IPS DF 6.9 (cell line): ENCODE measurements around the gene ABHD3.

Experiments
- DNase-seq: peaks from one replicate; pipeline ENCODE4 v3.0.0-alpha.2; 2013; ENCODE audit warnings: low read depth, low spot score
- H3K27ac ChIP-seq: one replicate; pipeline ENCODE4 v1.5.1; 2013; ENCODE audit warnings: low read length, control low read depth
- H3K27me3 ChIP-seq: 2 replicates; pipeline ENCODE4 v1.6.1; 2013; ENCODE audit warnings: mild to moderate bottlenecking, low read length; ENCODE audit not compliant: control insufficient read depth, insufficient read depth
- H3K36me3 ChIP-seq: 2 replicates; pipeline ENCODE4 v1.6.1; 2013; ENCODE audit warnings: low read length; ENCODE audit not compliant: control insufficient read depth, insufficient read depth
- H3K4me1 ChIP-seq: 2 replicates; pipeline ENCODE4 v1.6.1; 2013; ENCODE audit warnings: low read length; ENCODE audit not compliant: control insufficient read depth, insufficient read depth
- H3K4me3 ChIP-seq: 2 replicates; pipeline ENCODE4 v1.5.1; 2013; ENCODE audit warnings: mild to moderate bottlenecking, low read length
- H3K9me3 ChIP-seq: 2 replicates; pipeline ENCODE4 v1.6.1; 2013; ENCODE audit warnings: low read length, inconsistent platforms; ENCODE audit not compliant: control insufficient read depth, insufficient read depth
- WGBS: extraction: QIAGEN DNeasy Blood & Tissue Kit; methylation state at CpG from one replicate; pipeline ENCODE4 v1.1.7; 2013; ENCODE audit warnings: mixed read lengths, missing lambda C conversion rate; ENCODE audit not compliant: insufficient read length, insufficient coverage; 5-methylcytosine and 5-hydroxymethylcytosine counted together

The ABHD3 gene

GRCh38 chr18:21704603-21705364 is at the start of gene ABHD3:
Gene ABHD3 (minus strand): TSS chr18:21704774. CDS start chr18:21704665, 109 bp downstream.
- peaks cover 3% of the 10 kb centered on the region; the same call in 1 of the 2 replicates for H3K36me3 ChIP-seq
- H3K27me3 ChIP-seq: no peaks in the 10 kb centered on the region
- WGBS: no CpG with 5 or more reads among the region's 60 CpGs
- peak within 1 kb of the TSS; percentile 58 for H3K4me3 ChIP-seq
- H3K4me1 ChIP-seq: no peaks in the 10 kb centered on the region
- H3K27ac ChIP-seq: no peak within 1 kb of the TSS
- peak; percentile 83 for DNase-seq
- no peaks in the 10 kb centered on the region for H3K9me3 ChIP-seq

- no peak for DNase-seq
- Histone ChIP-seq H3K4me1 (no peaks in the 10 kb centered on the region; the same call in 1 of the 2 replicates), H3K9me3 (no peaks in the 10 kb centered on the region), H3K36me3 (no peaks in the 10 kb centered on the region), H3K4me3 (no peak overlapping the region), H3K27ac (no peak overlapping the region), H3K27me3 (no peaks in the 10 kb centered on the region)
- WGBS: no CpG with 5 or more reads among the region's 2 CpGs
Measured at GRCh38 chr18:21747764-21748693, 43.5 kb upstream of the ABHD3 start.

GRCh38 chr18:21747268-21747667 is 42.7 kb upstream of the ABHD3 start:
- Histone ChIP-seq H3K36me3 (no peaks in the 10 kb centered on the region), H3K4me1 (no peaks in the 10 kb centered on the region; the same call in 1 of the 2 replicates), H3K27me3 (no peaks in the 10 kb centered on the region), H3K4me3 (no peak overlapping the region), H3K9me3 (no peaks in the 10 kb centered on the region), H3K27ac (no peak overlapping the region)
- no CpG with 5 or more reads among the region's 2 CpGs for WGBS
- DNase-seq: no peak

- H3K36me3 ChIP-seq: no peaks in the 10 kb centered on the region; the same call in 1 of the 2 replicates
- no peaks in the 10 kb centered on the region for H3K27me3 ChIP-seq
- no peak for DNase-seq
- H3K4me3 ChIP-seq: no peak overlapping the region
- H3K9me3 ChIP-seq: no peaks in the 10 kb centered on the region
- H3K4me1 ChIP-seq: no peaks in the 10 kb centered on the region; the same call in 1 of the 2 replicates
- no CpG with 5 or more reads among the region's 5 CpGs for WGBS
- H3K27ac ChIP-seq: no peak overlapping the region
Measured at GRCh38 chr18:21745231-21745630, 40.7 kb upstream of the ABHD3 start.

GRCh38 chr18:21743166-21743832 is 38.7 kb upstream of the ABHD3 start:
- WGBS: no CpG with 5 or more reads among the region's 7 CpGs
- no peaks in the 10 kb centered on the region for H3K27me3 ChIP-seq
- no peak overlapping the region for H3K27ac ChIP-seq
- no peaks in the 10 kb centered on the region for H3K9me3 ChIP-seq
- no peaks in the 10 kb centered on the region; the same call in 1 of the 2 replicates for H3K36me3 ChIP-seq
- H3K4me1 ChIP-seq: no peaks in the 10 kb centered on the region; the same call in 1 of the 2 replicates
- no peak overlapping the region for H3K4me3 ChIP-seq
- no peak for DNase-seq

GRCh38 chr18:21742315-21742687 is 37.7 kb upstream of the ABHD3 start:
- no peak overlapping the region for H3K27ac ChIP-seq
- no CpG with 5 or more reads among the region's 5 CpGs for WGBS
- peak overlapping the region; percentile 94; the same call in 1 of the 2 replicates for H3K4me3 ChIP-seq
- H3K9me3 ChIP-seq: no peaks in the 10 kb centered on the region
- H3K36me3 ChIP-seq: no peaks in the 10 kb centered on the region; the same call in 1 of the 2 replicates
- no peak for DNase-seq
- H3K4me1 ChIP-seq: no peaks in the 10 kb centered on the region; the same call in 1 of the 2 replicates
- H3K27me3 ChIP-seq: no peaks in the 10 kb centered on the region

- Histone ChIP-seq H3K27ac (no peak overlapping the region), H3K9me3 (no peaks in the 10 kb centered on the region), H3K4me1 (no peaks in the 10 kb centered on the region; the same call in 1 of the 2 replicates), H3K36me3 (no peaks in the 10 kb centered on the region; the same call in 1 of the 2 replicates), H3K27me3 (no peaks in the 10 kb centered on the region), H3K4me3 (peak overlapping the region; percentile 94)
- no CpG with 5 or more reads among the region's 49 CpGs for WGBS
- DNase-seq: no peak
Measured at GRCh38 chr18:21741562-21742314, 37.2 kb upstream of the ABHD3 start.

GRCh38 chr18:21741312-21741561 is 36.7 kb upstream of the ABHD3 start:
- no CpG with 5 or more reads among the region's 41 CpGs for WGBS
- H3K27ac ChIP-seq: no peak overlapping the region
- no peaks in the 10 kb centered on the region for H3K9me3 ChIP-seq
- no peaks in the 10 kb centered on the region; the same call in 1 of the 2 replicates for H3K36me3 ChIP-seq
- no peaks in the 10 kb centered on the region; the same call in 1 of the 2 replicates for H3K4me1 ChIP-seq
- H3K27me3 ChIP-seq: no peaks in the 10 kb centered on the region
- H3K4me3 ChIP-seq: peak overlapping the region; percentile 94; the same call in 1 of the 2 replicates
- DNase-seq: no peak

- no peaks in the 10 kb centered on the region for H3K27me3 ChIP-seq
- H3K27ac ChIP-seq: no peak within 1 kb of the TSS
- no peaks in the 10 kb centered on the region for H3K9me3 ChIP-seq
- H3K36me3 ChIP-seq: no peaks in the 10 kb centered on the region; the same call in 1 of the 2 replicates
- DNase-seq: peak; percentile 85
- no CpG with 5 or more reads among the region's 76 CpGs for WGBS
- H3K4me3 ChIP-seq: peak within 1 kb of the TSS; percentile 94
- peaks cover 2% of the 10 kb centered on the region for H3K4me1 ChIP-seq
Measured at GRCh38 chr18:21740538-21741311, 36.2 kb upstream of the ABHD3 start, which contains the start of gene MIB1. Gene MIB1 (plus strand): TSS chr18:21740792. CDS start chr18:21741584, 792 bp downstream.
